Adrenal gland (tissue), 12 donors: ENCODE measurements around the gene PPP1R9B. TPM values are rescaled to one million over a fixed set of nuclear protein-coding genes. Genes with fewer than 3 reads are reported as not detected.

Experiments used
- DNase-seq, 7 donors: peaks; one replicate each; pipeline ENCODE4 v3.0.0-alpha.2; 2019 to 2020
- H3K27ac ChIP-seq, 5 donors: fragments of 200-600 bp; sonication (generic) in 4 of 5; 1 replicate in 3 of 5; 2 replicates in 2 of 5; pipeline versions ENCODE4 v1.5.1 to v1.8.0; 2016 to 2020; ENCODE audit warnings: mild to moderate bottlenecking in 1 of 5
- H3K27me3 ChIP-seq: fragments of 200-600 bp; 2 replicates; pipeline ENCODE4 v1.8.0; 2021
- H3K36me3 ChIP-seq, 2 donors: fragments of 200-600 bp; replicated peaks in 1 of 2; 1 replicate in 1 of 2; 2 replicates in 1 of 2; pipeline versions ENCODE4 v1.5.1 to v1.8.0; 2018 to 2022
- H3K4me1 ChIP-seq, 2 donors: fragments of 200-600 bp; replicated peaks in 1 of 2; 1 replicate in 1 of 2; 2 replicates in 1 of 2; pipeline versions ENCODE4 v1.5.1 to v1.8.0; 2018 to 2021
- H3K4me3 ChIP-seq, 4 donors: fragments of 200-600 bp; sonication (generic) in 3 of 4; one replicate each; pipeline ENCODE4 v1.5.1; 2016 to 2018
- H3K9me3 ChIP-seq, 3 donors: fragments of 200-600 bp; sonication (generic) in 1 of 3; replicated peaks in 1 of 3; 1 replicate in 2 of 3; 2 replicates in 1 of 3; pipeline versions ENCODE4 v1.5.1 to v1.8.0; 2016 to 2021
- CTCF ChIP-seq, 6 experiments: fragments of 450-650 bp in 4 of 6; fragments of 200-600 bp in 2 of 6; sonication (generic) in 1 of 6; IDR thresholded peaks; 1 replicate in 5 of 6; 2 replicates in 1 of 6; pipeline versions ENCODE4 v1.5.1 to v1.8.0; 2016 to 2021; ENCODE audit warnings: antibody characterized with exemption in 6 of 6, mild to moderate bottlenecking in 2 of 6, moderate library complexity in 1 of 6
- POLR2A ChIP-seq, 2 donors: fragments of 450-650 bp; IDR thresholded peaks; one replicate each; pipeline ENCODE4 v1.6.1; 2017; ENCODE audit warnings: antibody characterized with exemption in 2 of 2, mild to moderate bottlenecking in 2 of 2, moderate library complexity in 1 of 2
- WGBS, 4 donors: extraction: QIAGEN DNeasy Blood & Tissue Kit in 2 of 4; methylation state at CpG; one replicate each; pipeline versions ENCODE4 v1.1.5 to v1.1.7; 2013 to 2017; 5-methylcytosine and 5-hydroxymethylcytosine counted together
- intact Hi-C, 2 donors: fragments of 100-400 bp; cut with DNase I; formaldehyde crosslinking; loops; one replicate each; pipeline versions ENCODE4 v1.14.1 to v1.15.0; 2022 to 2023
- polyA plus RNA-seq, 3 donors: library from polyadenylated mRNA; stranded (reverse); fragments of 200-250 nt in 2 of 3; fragments of 350-450 nt in 1 of 3; fragmentation: Illumina TruSeq in 1 of 3; extraction: RNeasy Lipid Tissue Mini Kit (QIAGEN cat#74804) in 1 of 3; gene quantifications; one replicate each; pipeline ENCODE4 v1.2.3, GENCODE V29; 2013 to 2014
- total RNA-seq, 9 donors: library from RNA; depleted of rRNA in 4 of 9; stranded (reverse); fragments of >200 nt in 4 of 9; fragments of 120-200 nt in 1 of 9; fragmentation: NEBNext Ultra II Directional in 1 of 9; extraction: Animal tissue kit (Norgen Biotek cat#: 25700) in 1 of 9; gene quantifications; one replicate each; pipeline versions ENCODE4 v1.1.0 to v1.2.4, GENCODE V29; 2013 to 2023
- donor health status: healthy with polysubstance abuse.
- donor health status: Bipolar disorder and iron deficiency.
- donor health status: DM: yes; HTN: yes; CAD: no.
- donor health status: DM: no; HTN: no; CAD: no.
- donor health status: DM: no; HTN: no; CAD: no.
- donor health status: DM: yes; HTN: yes; CAD: no.

PPP1R9B gene
- total and polyA plus RNA-seq, 12 donors, result 21.8 to 128 (median 52.1) TPM

- intact Hi-C loops, result no loop called here
- peak in 5 of 7 donors; percentile 48 to 64 (median 55) for DNase-seq
- Histone ChIP-seq H3K9me3 (no peaks in the 10 kb centered on the region), H3K4me3 (no peak overlapping the region), H3K27ac (no peak overlapping the region), H3K4me1 (no peaks in the 10 kb centered on the region), H3K27me3 (no peaks in the 10 kb centered on the region), H3K36me3 (no peaks in the 10 kb centered on the region)
- TF ChIP-seq POLR2A (IDR thresholded peaks at IDR 0.05), result no peak
- TF ChIP-seq CTCF (IDR thresholded peaks at IDR 0.05), result peak; percentile 43 to 99 (median 80)
- WGBS, 4 donors, result 26 to 40% (median 31%) methylated on average over 13 to 14 of the region's 14 CpGs
Observed at GRCh38 chr17:50169121-50169764, 18.8 kb upstream of the PPP1R9B start.

GRCh38 chr17:50168319-50168718 is 17.8 kb upstream of the PPP1R9B start:
- Histone ChIP-seq H3K27me3 (no peaks in the 10 kb centered on the region), H3K4me1 (no peaks in the 10 kb centered on the region), H3K4me3 (no peak overlapping the region), H3K9me3 (no peaks in the 10 kb centered on the region), H3K36me3 (no peaks in the 10 kb centered on the region), H3K27ac (no peak overlapping the region)
- WGBS, 4 donors, result 55 to 79% (median 69%) methylated on average over 2 to 13 of the region's 13 CpGs
- no peak for DNase-seq
- TF ChIP-seq POLR2A (IDR thresholded peaks at IDR 0.05) (no peak), CTCF (IDR thresholded peaks at IDR 0.05) (no peak)
- intact Hi-C loops, result no loop called here

DNA sequence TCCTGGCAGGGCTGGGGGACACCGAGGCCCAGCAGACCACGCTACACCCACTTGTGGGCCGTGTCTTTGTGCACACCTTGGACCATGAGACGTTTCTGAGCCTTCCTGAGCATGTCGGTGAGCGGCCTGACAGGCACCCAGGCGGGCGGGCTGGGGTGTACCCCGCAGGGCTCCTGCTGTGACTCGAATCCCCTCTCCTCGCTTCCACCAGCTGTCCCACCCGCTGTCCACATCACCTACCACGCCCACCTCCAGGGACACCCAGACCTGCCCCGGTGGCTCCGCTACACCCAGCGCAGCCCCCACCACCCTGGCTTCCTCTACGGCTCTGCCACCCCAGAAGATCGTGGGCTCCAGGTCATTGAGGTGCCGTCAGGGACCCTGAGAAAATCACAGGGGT is 16.9 kb upstream of the PPP1R9B start:
- DNase-seq, result no peak
- Histone ChIP-seq H3K9me3 (no peaks in the 10 kb centered on the region), H3K27ac (no peak overlapping the region), H3K4me3 (no peak overlapping the region), H3K36me3 (no peaks in the 10 kb centered on the region), H3K27me3 (no peaks in the 10 kb centered on the region), H3K4me1 (no peaks in the 10 kb centered on the region)
- WGBS, 4 donors, result 79 to 87% (median 84%) methylated on average over 11 to 19 of the region's 19 CpGs
- intact Hi-C loops, result no loop called here
- no peak for TF ChIP-seq POLR2A (IDR thresholded peaks at IDR 0.05)
- no peak for TF ChIP-seq CTCF (IDR thresholded peaks at IDR 0.05)

GRCh38 chr17:50166518-50167181 is 16.2 kb upstream of the PPP1R9B start:
- TF ChIP-seq CTCF (IDR thresholded peaks at IDR 0.05) (no peak), POLR2A (IDR thresholded peaks at IDR 0.05) (no peak)
- Histone ChIP-seq H3K27ac (no peak overlapping the region), H3K36me3 (no peaks in the 10 kb centered on the region), H3K4me3 (no peak overlapping the region), H3K27me3 (no peaks in the 10 kb centered on the region), H3K4me1 (peaks cover 0 to 3% of the 10 kb centered on the region in 2 donors), H3K9me3 (no peaks in the 10 kb centered on the region)
- DNase-seq, result no peak
- intact Hi-C loops, result no loop called here
- 66 to 84% (median 76%) methylated on average over 7 of the region's 7 CpGs for whole genome bisulfite sequencing, 4 donors
